NCI-H1092 treated with DMSO at 0.1 percent for 48 hours (cell line): ENCODE measurements around the gene CCDC50.

Experiments
- DNase-seq: peaks from one replicate; lab custom pipeline; 2025; lab: John Stamatoyannopoulos, UW

The CCDC50 gene

GRCh38 chr3:191428177-191428576 lies 99.0 kb downstream of the CCDC50 start:
- DNase-seq, result no peak

DNA sequence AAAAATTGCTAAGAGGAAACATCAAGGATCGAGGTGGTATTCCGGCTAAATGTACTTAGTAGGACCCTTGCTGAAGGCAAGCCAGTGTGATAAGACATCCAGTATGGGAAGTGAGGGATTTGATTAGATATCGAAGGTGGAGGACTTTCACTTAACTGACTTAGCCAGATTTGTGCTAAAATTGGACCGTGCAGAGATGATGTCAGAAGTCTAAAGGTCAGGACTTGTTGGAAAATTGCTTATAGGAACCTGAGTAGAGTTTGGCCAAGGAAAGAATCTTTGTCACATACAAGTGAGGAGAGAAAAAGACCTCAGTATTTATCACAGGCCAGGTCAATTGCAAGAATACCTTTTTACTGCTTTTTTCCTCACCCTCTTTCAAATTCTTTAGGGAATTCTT lies 100.9 kb downstream of the CCDC50 start:
- DNase-seq, result no peak

GRCh38 chr3:191431160-191431822 lies 102.1 kb downstream of the CCDC50 start:
- no peak for DNase-seq

GRCh38 chr3:191432162-191432561 lies 103.0 kb downstream of the CCDC50 start:
- DNase-seq, result no peak

GRCh38 chr3:191434024-191434423 lies 104.8 kb downstream of the CCDC50 start:
- no peak for DNase-seq

DNA sequence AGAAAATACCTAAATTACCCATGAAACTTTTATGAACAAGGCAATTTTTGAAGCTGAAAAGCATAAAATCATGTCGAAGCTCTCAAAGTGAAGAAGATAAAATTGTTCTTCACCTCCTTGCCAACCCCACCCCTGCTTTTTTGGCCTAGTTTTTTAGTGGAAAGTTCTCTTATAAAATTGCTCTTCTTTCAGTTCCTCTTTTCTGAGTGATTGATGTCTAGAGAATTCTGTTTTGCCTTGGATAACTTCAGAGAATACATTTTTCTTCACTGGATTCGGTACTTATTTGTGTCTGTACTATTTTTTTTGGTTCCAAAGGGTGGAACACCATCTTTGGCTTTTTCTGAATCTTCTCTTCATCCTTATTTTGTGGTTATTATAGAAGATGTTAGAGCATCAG lies 106.8 kb downstream of the CCDC50 start:
- no peak for DNase-seq

- no peak for DNase-seq
These were observed 109.1 kb downstream of the CCDC50 start for GRCh38 chr3:191438150-191438814.

DNA sequence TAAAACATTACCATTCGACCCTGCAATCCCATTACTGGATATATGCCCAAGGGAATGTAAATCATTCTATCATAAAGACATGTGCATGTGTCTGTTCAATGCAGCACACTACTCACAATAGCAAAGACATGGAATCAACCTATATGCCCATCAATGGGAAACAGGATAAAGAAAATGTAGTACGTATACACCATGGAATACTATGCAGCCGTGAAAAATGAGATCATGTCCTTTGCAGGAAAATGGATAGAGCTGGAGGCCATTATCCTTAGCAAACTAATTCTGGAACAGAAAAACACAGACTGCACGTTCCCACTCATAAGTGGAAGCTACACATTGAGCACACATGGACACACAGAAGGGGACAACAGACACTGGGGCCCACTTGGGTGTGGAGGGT lies 111.3 kb downstream of the CCDC50 start:
- DNase-seq, result no peak

GRCh38 chr3:191441687-191442086 lies 112.5 kb downstream of the CCDC50 start:
- DNase-seq, result no peak

DNA sequence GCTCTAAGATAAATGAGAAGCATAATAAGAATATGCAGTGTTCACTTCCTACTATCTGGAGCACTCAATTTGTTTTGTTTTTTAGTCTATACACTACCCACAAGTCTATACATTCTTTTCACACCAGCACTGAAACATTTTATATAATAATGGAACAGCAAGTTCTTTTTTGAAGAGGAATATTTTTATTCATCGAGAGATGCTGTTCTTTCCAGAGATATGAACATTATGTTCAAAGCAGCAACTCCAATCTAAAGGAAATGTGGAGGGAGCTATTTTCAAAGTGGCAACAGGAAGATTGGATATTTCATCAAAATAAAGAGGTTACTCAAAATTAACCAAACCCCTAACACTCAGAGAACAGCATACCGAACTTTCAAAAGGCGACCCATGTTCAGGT lies 115.4 kb downstream of the CCDC50 start:
- DNase-seq, result no peak
